PC-9 (cell line): ENCODE results near the gene DIDO1.

ENCODE experiments used
- CTCF ChIP-seq: fragments of 200-600 bp; sonication (generic); conservative IDR thresholded peaks from 2 replicates; pipeline ENCODE4 v1.6.1; 2017; ENCODE audit warnings: mixed run types, antibody characterized with exemption, mild to moderate bottlenecking, moderate library complexity
- EZH2 ChIP-seq: fragments of 200-600 bp; sonication (generic); IDR thresholded peaks from 2 replicates; pipeline ENCODE4 v1.8.0; 2017; ENCODE audit warnings: antibody characterized with exemption, low read depth

- no peak for TF ChIP-seq CTCF
- TF ChIP-seq EZH2 = no peak
Observed at GRCh38 chr20:62829231-62830230, 96.8 kb downstream of the DIDO1 start.
